Body of pancreas (tissue), 4 donors: ENCODE results near the gene TMEM233. TPM values are rescaled to one million over a fixed set of nuclear protein-coding genes. Genes with fewer than 3 reads are reported as not detected.
A peak's percentile ranks its signal among the peaks of the same experiment; 100 is the strongest.

Experiments
- ATAC-seq: fragments of 150-250 bp; one replicate; pipeline ENCODE4 v1.9.1; 2016
- DNase-seq, 4 donors: peaks; one replicate each; pipeline ENCODE4 v3.0.0-alpha.2; 2019
- H3K27ac ChIP-seq, 4 donors: fragments of 200-600 bp; sonication (generic); 1 replicate in 3 of 4; 2 replicates in 1 of 4; pipeline versions ENCODE4 v1.5.1 to v1.6.1; 2016 to 2019; ENCODE audit warnings: mild to moderate bottlenecking in 1 of 4, mixed read lengths in 1 of 4, moderate library complexity in 1 of 4
- H3K27me3 ChIP-seq, 2 donors: fragments of 200-600 bp; sonication (generic); one replicate each; pipeline ENCODE4 v1.6.0; 2016; ENCODE audit warnings: mild to moderate bottlenecking in 1 of 2
- H3K36me3 ChIP-seq, 2 donors: fragments of 200-600 bp; sonication (generic); replicated peaks in 1 of 2; 2 replicates each; pipeline ENCODE4 v1.5.1; 2016; ENCODE audit warnings: low read depth in 2 of 2; ENCODE audit not compliant: insufficient read depth in 1 of 2
- H3K4me1 ChIP-seq: fragments of 200-600 bp; sonication (generic); one replicate; pipeline ENCODE4 v1.6.0; 2016
- H3K4me3 ChIP-seq, 2 donors: fragments of 200-600 bp; sonication (generic); 1 replicate in 1 of 2; 2 replicates in 1 of 2; pipeline ENCODE4 v1.5.1; 2016 to 2019
- H3K9me3 ChIP-seq, 3 donors: fragments of 200-600 bp; sonication (generic); 1 replicate in 2 of 3; 2 replicates in 1 of 3; pipeline ENCODE4 v1.5.1; 2016
- CTCF ChIP-seq, 7 experiments: fragments of 450-650 bp in 4 of 7; fragments of 200-600 bp in 3 of 7; sonication (generic) in 3 of 7; IDR thresholded peaks; one replicate each; pipeline ENCODE4 v1.5.1; 2016 to 2019; ENCODE audit warnings: antibody characterized with exemption in 7 of 7
- POLR2A ChIP-seq, 3 donors: fragments of 450-650 bp; IDR thresholded peaks; one replicate each; pipeline ENCODE4 v1.6.1; 2016; ENCODE audit warnings: antibody characterized with exemption in 3 of 3, mild to moderate bottlenecking in 2 of 3
- WGBS, 2 donors: methylation state at CpG; one replicate each; pipeline ENCODE4 v1.1.5; 2017; 5-methylcytosine and 5-hydroxymethylcytosine counted together
- intact Hi-C: fragments of 100-400 bp; cut with DNase I; formaldehyde crosslinking; loops from one replicate; pipeline ENCODE4 v1.15.1; 2023
- total RNA-seq, 2 donors: library from RNA; depleted of rRNA; stranded (reverse); fragments of >200 nt; gene quantifications; one replicate each; pipeline ENCODE4 v1.1.0, GENCODE V29; 2016

Gene TMEM233
- under 1 TPM in 1 of 2 donors, not detected in 1; under 0.01 TPM for total RNA-seq

GRCh38 chr12:119593578-119594398 is at the start of gene TMEM233:
TMEM233 (plus strand) TSS chr12:119593774; CDS start chr12:119593849, 75 bp downstream.
- H3K4me3 ChIP-seq: no peak within 1 kb of the TSS
- ATAC-seq: no peak
- TF ChIP-seq CTCF (IDR thresholded peaks at IDR 0.05) (no peak), POLR2A (IDR thresholded peaks at IDR 0.05) (no peak)
- no peaks in the 10 kb centered on the region for H3K9me3 ChIP-seq
- H3K4me1 ChIP-seq: peaks cover 14% of the 10 kb centered on the region
- no peak within 1 kb of the TSS for H3K27ac ChIP-seq
- no peaks in the 10 kb centered on the region for H3K36me3 ChIP-seq
- WGBS, 2 donors: 1 to 2% methylated on average over 33 to 48 of the region's 48 CpGs
- intact Hi-C loops: no loop called here
- H3K27me3 ChIP-seq: peaks cover 0 to 5% of the 10 kb centered on the region in 2 donors
- no peak for DNase-seq

DNA sequence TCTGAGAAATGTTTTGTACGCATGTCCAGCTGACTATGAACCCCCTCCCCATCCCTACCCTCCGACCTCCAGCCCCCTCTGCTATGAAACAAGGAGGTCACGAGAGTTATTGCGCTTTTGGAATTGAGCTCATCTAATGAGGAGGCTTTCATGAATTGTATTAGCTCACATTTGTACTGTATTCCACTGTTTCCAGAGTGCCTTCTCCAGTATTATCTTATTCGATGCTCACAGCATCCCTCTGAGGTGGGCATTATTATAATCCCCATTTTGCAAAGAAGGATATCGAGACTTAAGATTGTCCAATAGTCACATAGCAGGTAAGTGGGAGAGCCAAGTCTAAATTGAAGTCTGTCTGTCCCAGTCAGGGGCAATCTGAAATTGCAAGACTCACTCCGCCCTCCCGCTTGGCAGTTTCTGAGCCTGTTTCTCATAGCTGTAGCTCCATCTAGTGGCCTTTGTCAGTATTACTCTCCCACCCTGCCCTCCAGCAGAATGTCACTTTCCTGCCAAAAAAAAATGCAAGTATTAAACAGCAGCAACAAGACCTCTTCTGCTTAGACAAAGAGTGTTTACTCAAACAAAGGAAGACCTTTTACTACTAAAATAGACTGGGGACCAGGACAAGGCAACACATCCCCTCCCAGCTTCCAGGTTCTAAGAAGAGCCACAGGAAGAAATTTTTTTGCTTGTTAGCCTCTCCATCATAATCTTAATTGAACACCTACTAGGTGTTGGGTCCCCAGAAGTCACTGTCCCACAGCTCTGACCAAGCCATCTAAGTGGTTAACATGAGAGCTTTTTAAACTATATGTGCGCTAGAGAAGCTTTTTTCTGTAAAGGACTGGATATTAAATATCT is 48.6 kb upstream of the TMEM233 start:
- intact Hi-C loops: no loop called here
- 29 to 36% methylated on average over 9 of the region's 9 CpGs for WGBS, 2 donors
- Histone ChIP-seq H3K27ac (no peak overlapping the region), H3K27me3 (no peaks in the 10 kb centered on the region), H3K4me1 (no peaks in the 10 kb centered on the region), H3K4me3 (no peak overlapping the region), H3K36me3 (no peaks in the 10 kb centered on the region), H3K9me3 (no peaks in the 10 kb centered on the region)
- no peak for TF ChIP-seq POLR2A (IDR thresholded peaks at IDR 0.05)
- peak; percentile 77 to 89 (median 82) for TF ChIP-seq CTCF (IDR thresholded peaks at IDR 0.05)
- DNase-seq (peak; percentile 71 to 78 (median 72)), ATAC-seq (peak; percentile 64)

DNA sequence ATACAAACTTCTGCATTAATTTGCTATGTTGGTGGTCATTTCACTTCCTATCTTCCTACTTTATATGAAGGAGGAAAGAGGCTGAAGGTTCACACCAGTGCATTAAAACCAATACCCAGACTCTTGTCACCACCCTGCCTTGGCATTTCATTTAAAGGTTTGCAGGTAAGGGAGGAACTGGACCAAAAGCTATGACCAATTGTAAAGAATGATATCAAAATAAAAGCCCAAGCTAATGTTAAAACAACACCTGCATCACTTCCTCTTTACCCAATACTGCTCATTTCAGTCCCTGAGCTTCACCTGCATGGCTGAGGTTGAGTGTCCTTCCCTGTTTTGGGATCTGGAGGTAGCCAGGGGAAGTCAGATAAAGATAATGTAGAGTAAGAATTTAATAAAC is 47.2 kb upstream of the TMEM233 start:
- Histone ChIP-seq H3K4me3 (no peak overlapping the region), H3K4me1 (no peaks in the 10 kb centered on the region), H3K36me3 (no peaks in the 10 kb centered on the region), H3K9me3 (no peaks in the 10 kb centered on the region), H3K27ac (no peak overlapping the region), H3K27me3 (no peaks in the 10 kb centered on the region)
- TF ChIP-seq POLR2A (IDR thresholded peaks at IDR 0.05): no peak
- TF ChIP-seq CTCF (IDR thresholded peaks at IDR 0.05): no peak
- DNase-seq (no peak), ATAC-seq (no peak)
- intact Hi-C loops: no loop called here

DNA sequence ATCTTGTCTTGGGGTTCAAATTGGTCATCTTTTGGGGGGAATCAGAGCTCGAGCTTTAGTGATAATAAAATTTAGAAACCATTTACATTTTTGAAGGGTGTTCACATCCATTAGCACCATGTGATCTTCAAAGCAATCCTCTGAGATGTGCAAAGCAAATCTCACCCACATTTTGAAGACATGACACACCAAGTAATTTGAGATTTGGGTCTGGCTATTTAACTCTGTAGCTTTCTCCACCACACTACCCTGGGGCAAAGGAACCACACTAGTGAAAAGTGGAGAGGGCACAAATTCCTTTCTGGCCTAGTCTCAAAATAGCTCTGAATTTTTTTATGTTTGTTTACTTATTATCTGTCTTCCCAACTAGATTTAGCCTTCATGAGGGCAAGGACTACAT is 46.6 kb upstream of the TMEM233 start:
- 17 to 27% methylated on average over 1 of the region's 1 CpG for WGBS, 2 donors
- no peak for ATAC-seq
- no peaks in the 10 kb centered on the region for H3K27me3 ChIP-seq

More for the DNA sequence above, 46.6 kb upstream of the TMEM233 start:
- TF ChIP-seq POLR2A (IDR thresholded peaks at IDR 0.05) (no peak), CTCF (IDR thresholded peaks at IDR 0.05) (no peak)
- intact Hi-C loops: no loop called here
- H3K4me3 ChIP-seq: no peak overlapping the region
- no peaks in the 10 kb centered on the region for H3K9me3 ChIP-seq
- no peaks in the 10 kb centered on the region for H3K36me3 ChIP-seq
- DNase-seq: no peak
- H3K27ac ChIP-seq: no peak overlapping the region
- no peaks in the 10 kb centered on the region for H3K4me1 ChIP-seq
